Caki2 (cell line): Measurements from ENCODE around the gene CLCA4. TPM values are rescaled to one million over a fixed set of nuclear protein-coding genes. Genes with fewer than 3 reads are reported as not detected.
A peak's percentile ranks its signal among the peaks of the same experiment; 100 is the strongest.

ENCODE experiments used
- DNase-seq: peaks from one replicate; pipeline ENCODE4 v3.0.0-alpha.2; 2015; ENCODE audit warnings: low read depth
- in situ Hi-C: cut with HindIII; loops from 2 replicates; pipeline ENCODE4 v1.10.0; 2016; ENCODE audit warnings: low sequenced_read_pairs, low pct_unique_long_range_greater_than_20kb, mixed read lengths
- total RNA-seq: library from RNA; depleted of rRNA; stranded (reverse); fragments of >200 nt; shearing (Covaris generic); gene quantifications from 2 replicates; pipeline ENCODE4 v1.2.3, GENCODE V29; 2014; ENCODE audit warnings: low replicate concordance

The CLCA4 gene
- total RNA-seq, 1 experiment from 2014 or later: not detected

DNA sequence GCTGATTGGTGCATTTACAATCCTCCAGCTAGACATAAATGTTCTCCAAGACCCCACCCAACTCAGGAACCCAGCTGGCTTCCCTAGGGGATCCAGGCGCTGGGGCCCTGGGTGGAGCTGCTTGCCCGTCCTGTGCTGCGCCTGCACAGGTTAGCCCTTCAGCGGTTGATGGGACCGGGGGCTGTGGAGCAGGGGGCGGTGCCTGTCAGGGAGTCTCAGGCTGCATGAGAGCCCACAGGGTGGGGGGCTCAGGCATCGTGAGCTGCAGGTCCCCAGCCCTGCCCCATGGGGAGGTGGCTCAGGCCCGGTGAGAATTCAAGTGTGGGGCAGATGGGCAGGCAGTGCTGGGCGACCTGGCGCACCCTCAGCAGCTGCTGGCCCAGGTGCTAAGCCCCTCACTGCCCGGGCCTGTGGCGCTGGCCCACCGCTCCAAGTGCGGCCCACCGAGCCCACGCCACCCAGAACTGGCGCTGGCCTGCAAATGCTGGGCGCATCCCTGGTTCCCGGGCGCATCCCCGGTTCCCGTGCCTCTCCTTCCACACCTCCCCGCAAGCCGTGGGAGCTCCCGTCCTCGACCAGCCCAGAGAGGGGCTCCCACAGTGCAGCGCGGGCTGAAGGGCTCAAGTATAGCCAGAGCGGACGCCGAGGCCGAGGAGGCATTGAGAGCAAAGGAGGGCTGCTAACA is 23.1 kb upstream of the CLCA4 start:
- DNase-seq: no peak
- in situ Hi-C loops: no loop called here

- no peak for DNase-seq
- in situ Hi-C loops: no loop called here
Observed at GRCh38 chr1:86527306-86527705, 19.6 kb upstream of the CLCA4 start.

DNA sequence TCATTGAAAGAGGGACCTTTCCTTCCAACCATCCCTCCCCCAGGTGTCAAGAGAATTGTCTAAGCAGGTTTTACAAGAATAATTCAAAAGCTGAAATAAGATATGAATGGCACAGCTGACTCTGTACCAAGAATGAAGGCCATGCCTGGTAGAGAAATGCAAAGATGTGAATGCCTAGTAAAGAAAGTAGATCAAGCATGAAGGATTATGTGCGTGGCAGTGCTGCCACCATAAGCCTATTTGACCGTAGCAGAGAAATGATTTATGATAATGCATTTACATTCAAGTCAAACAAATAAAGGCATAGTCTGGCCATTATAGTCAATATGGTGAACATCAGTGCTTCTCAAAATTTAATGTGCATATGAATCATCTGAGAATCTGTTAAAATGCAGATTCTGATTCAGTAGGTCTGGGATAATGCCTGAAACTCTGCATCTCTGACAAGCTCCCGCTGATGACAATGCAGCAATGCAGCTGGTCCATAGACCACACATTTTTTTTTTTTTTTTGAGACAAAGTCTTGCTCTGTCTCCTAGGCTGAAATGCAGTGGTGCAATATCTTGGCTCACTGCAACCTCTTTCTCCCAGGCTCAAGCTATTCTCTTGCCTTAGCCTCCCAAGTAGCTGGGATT is 16.6 kb upstream of the CLCA4 start:
- in situ Hi-C loops: no loop called here
- no peak for DNase-seq

- in situ Hi-C loops: no loop called here
- no peak for DNase-seq
Observed at GRCh38 chr1:86537928-86538695, 8.8 kb upstream of the CLCA4 start.

GRCh38 chr1:86538775-86539174 is 8.1 kb upstream of the CLCA4 start:
- in situ Hi-C loops: no loop called here
- no peak for DNase-seq

GRCh38 chr1:86541859-86542258 is 5.0 kb upstream of the CLCA4 start:
- in situ Hi-C loops: no loop called here

GRCh38 chr1:86542631-86543030 is 4.2 kb upstream of the CLCA4 start:
- no peak for DNase-seq
- in situ Hi-C loops: no loop called here

More at GRCh38 chr1:86541859-86542258, 5.0 kb upstream of the CLCA4 start:
- no peak for DNase-seq

- in situ Hi-C loops: no loop called here
- no peak for DNase-seq
Observed at GRCh38 chr1:86548839-86549238, 2.0 kb downstream of the CLCA4 start.

DNA sequence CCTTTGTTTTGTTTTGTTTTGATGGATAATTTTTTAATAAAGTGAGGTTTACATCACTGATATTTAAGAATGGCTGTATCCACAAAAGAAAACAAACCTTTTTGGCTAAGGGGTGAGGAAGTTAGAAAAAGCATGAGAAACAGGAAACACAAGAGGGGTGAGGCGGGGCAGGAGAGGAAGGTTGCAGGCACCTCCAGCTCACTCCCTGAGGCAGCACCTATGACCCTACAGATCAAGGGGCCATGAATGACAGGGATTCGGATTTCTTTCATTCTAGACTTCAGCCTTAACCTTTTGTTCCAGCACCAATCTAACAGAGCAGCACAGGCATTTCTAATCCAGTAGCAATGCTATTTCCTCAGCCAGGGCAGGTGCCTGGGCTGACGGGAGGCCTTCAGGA is 4.4 kb downstream of the CLCA4 start:
- no peak for DNase-seq
- in situ Hi-C loops: no loop called here

GRCh38 chr1:86552376-86552775 is 5.5 kb downstream of the CLCA4 start:
- in situ Hi-C loops: no loop called here
- DNase-seq: no peak

- DNase-seq: no peak
- in situ Hi-C loops: no loop called here
Observed at GRCh38 chr1:86557739-86558138, 10.9 kb downstream of the CLCA4 start.

DNA sequence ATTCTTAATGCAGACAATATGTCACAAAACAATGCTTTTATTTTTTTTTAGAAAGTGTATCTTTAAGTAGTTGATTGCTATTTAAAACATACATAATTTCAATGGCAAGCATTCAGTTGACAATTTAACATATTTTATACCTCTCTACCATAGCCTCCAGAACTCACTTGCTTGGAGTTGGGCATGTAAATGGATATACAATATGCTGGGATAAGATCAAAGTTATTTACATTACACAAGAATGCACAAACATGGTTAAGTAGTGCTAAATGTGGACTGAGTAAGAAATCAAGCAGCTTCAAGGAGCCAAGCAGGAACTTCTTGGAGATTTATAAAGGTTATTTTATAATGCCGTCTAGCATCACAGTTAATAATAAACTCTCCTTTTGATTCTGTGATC is 17.0 kb downstream of the CLCA4 start:
- no peak for DNase-seq
- in situ Hi-C loops: no loop called here

- no peak for DNase-seq
- in situ Hi-C loops: no loop called here
Observed at GRCh38 chr1:86567341-86567740, 20.5 kb downstream of the CLCA4 start.

GRCh38 chr1:86567878-86568277 is 21.0 kb downstream of the CLCA4 start:
- in situ Hi-C loops: no loop called here
- DNase-seq: no peak

DNA sequence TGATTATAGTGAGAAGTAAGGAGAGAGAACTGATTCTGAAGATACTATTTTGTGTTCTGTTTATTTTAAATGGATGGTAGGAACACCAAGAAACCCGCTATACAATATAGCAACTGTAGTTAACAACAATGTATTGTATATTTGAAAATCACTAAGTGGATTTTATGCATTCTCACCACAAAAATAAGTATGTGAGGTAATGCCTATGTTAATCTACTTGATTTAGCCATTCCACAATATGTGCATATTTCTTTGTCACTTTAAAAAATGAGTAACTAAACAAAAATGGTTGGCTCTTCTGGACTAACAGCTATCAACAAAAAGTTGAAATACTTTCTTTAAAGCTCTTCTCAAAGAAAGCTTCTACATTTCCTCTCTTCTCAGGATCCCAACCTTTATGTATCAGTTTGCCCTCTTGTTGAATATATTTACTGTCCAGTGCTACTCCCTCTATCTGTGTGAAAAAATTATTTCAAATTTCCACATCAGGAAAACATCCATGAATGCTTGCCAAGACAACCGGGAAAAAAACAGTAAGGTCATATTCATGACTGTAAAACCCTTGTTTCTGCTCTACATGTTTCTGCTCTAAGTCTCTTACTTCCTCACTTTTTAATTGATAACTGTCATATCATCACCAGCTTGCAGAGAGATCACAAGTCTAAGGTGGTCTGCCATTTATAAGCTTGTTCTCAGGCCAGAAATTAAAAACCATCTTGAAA is 27.0 kb downstream of the CLCA4 start:
- in situ Hi-C loops: no loop called here
- no peak for DNase-seq

DNA sequence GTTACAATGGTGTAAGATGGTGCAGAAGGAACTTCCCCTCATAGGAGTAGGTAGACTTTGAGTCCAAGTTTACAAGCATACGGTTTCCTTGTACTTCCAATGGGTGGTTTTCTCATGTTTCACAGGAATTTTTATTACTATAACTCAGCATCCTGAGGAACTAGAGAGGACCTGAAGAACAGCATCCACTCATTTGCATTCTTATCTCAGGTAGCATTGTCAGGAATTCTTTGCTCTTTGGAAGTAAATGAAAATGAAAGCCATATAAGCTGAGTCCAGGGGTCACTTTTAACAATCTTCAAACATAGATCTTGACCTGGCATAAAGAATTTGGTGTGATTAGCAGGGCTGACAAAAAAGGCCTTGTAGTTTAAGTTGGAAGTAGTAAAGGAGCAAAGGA is 34.4 kb downstream of the CLCA4 start:
- in situ Hi-C loops: no loop called here
- no peak for DNase-seq

GRCh38 chr1:86582161-86582560 is 35.3 kb downstream of the CLCA4 start:
- peak; percentile 4 for DNase-seq
- in situ Hi-C loops: no loop called here

- in situ Hi-C loops: no loop called here
- DNase-seq: no peak
Observed at GRCh38 chr1:86583032-86583431, 36.2 kb downstream of the CLCA4 start.

DNA sequence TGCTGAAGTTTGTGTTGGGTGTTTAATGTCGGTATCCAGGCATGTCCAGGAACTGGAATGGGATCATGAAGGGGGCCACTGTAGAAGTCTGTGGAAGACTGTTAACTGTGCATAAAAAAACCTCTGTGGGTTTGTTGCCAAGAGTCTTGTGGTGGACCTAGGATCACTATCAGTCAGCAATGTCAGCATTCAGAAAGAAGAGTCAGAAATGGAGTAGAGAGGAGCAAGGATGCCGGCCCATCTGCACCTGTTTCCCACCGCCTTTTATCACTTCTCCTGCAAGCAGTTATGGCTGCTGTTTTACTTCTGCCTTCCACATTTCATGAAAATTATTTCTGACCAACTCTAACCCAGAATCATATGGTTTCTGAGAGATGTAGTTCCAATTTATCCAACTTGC is 36.7 kb downstream of the CLCA4 start:
- in situ Hi-C loops: no loop called here
- no peak for DNase-seq
